IPS-NIHi7 (cell line): Measurements from ENCODE around the gene IKZF2.

Experiments
- DNase-seq: peaks from one replicate; pipeline ENCODE4 v3.0.0; 2012; ENCODE audit warnings: mixed read lengths; ENCODE audit errors: extremely low spot score

IKZF2 gene

GRCh38 chr2:213001297-213001910 lies 150.0 kb downstream of the IKZF2 start:
- DNase-seq, result no peak

GRCh38 chr2:212998626-212999359 lies 152.6 kb downstream of the IKZF2 start:
- no peak for DNase-seq

GRCh38 chr2:212997526-212998020 lies 153.8 kb downstream of the IKZF2 start:
- peak; percentile 36 for DNase-seq

- no peak for DNase-seq
Measured at GRCh38 chr2:212995920-212996319, 155.5 kb downstream of the IKZF2 start.

GRCh38 chr2:212994976-212995375 lies 156.4 kb downstream of the IKZF2 start:
- no peak for DNase-seq

GRCh38 chr2:212991120-212991519 lies 160.3 kb downstream of the IKZF2 start:
- DNase-seq, result no peak

- no peak for DNase-seq
Measured at GRCh38 chr2:212990697-212991096, 160.7 kb downstream of the IKZF2 start.

- no peak for DNase-seq
Measured at GRCh38 chr2:212987492-212987891, 163.9 kb downstream of the IKZF2 start.

GRCh38 chr2:212984129-212984528 lies 167.3 kb downstream of the IKZF2 start:
- no peak for DNase-seq

- DNase-seq, result no peak
Measured at GRCh38 chr2:212979799-212980198, 171.6 kb downstream of the IKZF2 start.

GRCh38 chr2:212979046-212979612 lies 172.3 kb downstream of the IKZF2 start:
- no peak for DNase-seq

- no peak for DNase-seq
Measured at GRCh38 chr2:212977152-212977551, 174.3 kb downstream of the IKZF2 start.

- DNase-seq, result no peak
Measured at GRCh38 chr2:212975333-212975732, 176.1 kb downstream of the IKZF2 start.

GRCh38 chr2:212974692-212975091 lies 176.7 kb downstream of the IKZF2 start:
- DNase-seq, result no peak

- DNase-seq, result no peak
Measured at GRCh38 chr2:212973347-212973746, 178.1 kb downstream of the IKZF2 start.

GRCh38 chr2:212970132-212970531 lies 181.3 kb downstream of the IKZF2 start:
- DNase-seq, result no peak

- no peak for DNase-seq
Measured at GRCh38 chr2:212968284-212969081, 182.9 kb downstream of the IKZF2 start.

GRCh38 chr2:212966884-212967283 lies 184.5 kb downstream of the IKZF2 start:
- DNase-seq, result no peak

GRCh38 chr2:212962691-212963090 lies 188.7 kb downstream of the IKZF2 start:
- no peak for DNase-seq

- no peak for DNase-seq
Measured at GRCh38 chr2:212961255-212961654, 190.2 kb downstream of the IKZF2 start.

- DNase-seq, result no peak
Measured at GRCh38 chr2:212960336-212960735, 191.1 kb downstream of the IKZF2 start.

- DNase-seq, result no peak
Measured at GRCh38 chr2:212959471-212960117, 191.8 kb downstream of the IKZF2 start.
